ENCODE measurements around the gene CCDC74A. TPM values are rescaled to one million over a fixed set of nuclear protein-coding genes. Genes with fewer than 3 reads are reported as not detected.

The CCDC74A gene
- polyA plus RNA-seq, 3 donors: 1.0 to 1.8 (median 1.7) TPM

Other genes starting within 250 kb of the CCDC74A start
- gene RAB6D, start 163.7 kb upstream of the CCDC74A start, polyA plus RNA-seq: under 1 TPM in 2 of 3 donors, not detected in 1; 0.03 to 0.22 TPM
- gene TUBA3D, start 51.8 kb upstream of the CCDC74A start, polyA plus RNA-seq: under 1 TPM in 2 of 3 donors, not detected in 1; 0.28 to 0.33 TPM
- 100 to 1,000 TPM in 1 of 3 donors, 10 to 100 TPM in 2; 54.8 to 114 (median 62.7) TPM for gene MZT2A, start 35.5 kb upstream of the CCDC74A start, polyA plus RNA-seq

Data from adipose tissue (tissue), 3 donors.